ENCODE results near the gene CRELD2. TPM values are rescaled to one million over a fixed set of nuclear protein-coding genes. Genes with fewer than 3 reads are reported as not detected.
A peak's percentile ranks its signal among the peaks of the same experiment; 100 is the strongest.

Gene CRELD2
- total and polyA plus RNA-seq, 2 of the 13 experiments (the other 11 are each of a cell fraction or from before 2014, with no cell fraction given): 17.2 to 44.7 TPM

- TF ChIP-seq ZNF333 (CRISPR knock-in tag; IDR thresholded peaks at IDR 0.05; ENCODE audit: borderline replicate concordance) (no peak), TEAD2 (CRISPR knock-in tag; IDR thresholded peaks at IDR 0.05) (no peak), GATAD1 (CRISPR knock-in tag; IDR thresholded peaks at IDR 0.05) (0 out of 2 replicates have a peak, but pooled peaks have one; percentile 35), ZNF10 (CRISPR knock-in tag; IDR thresholded peaks at IDR 0.05; ENCODE audit: borderline replicate concordance, low read depth) (no peak), HOXA9 (CRISPR knock-in tag; IDR thresholded peaks at IDR 0.05; ENCODE audit: borderline replicate concordance) (no peak), ZNF274 (CRISPR knock-in tag; IDR thresholded peaks at IDR 0.05) (no peak), ATM (IDR thresholded peaks at IDR 0.05; ENCODE audit: borderline replicate concordance) (no peak), ZNF503 (CRISPR knock-in tag; IDR thresholded peaks at IDR 0.05) (peak; percentile 75; the same call in 1 of the 2 replicates), BRF2 (CRISPR knock-in tag; IDR thresholded peaks at IDR 0.05) (no peak), ZNF280B (CRISPR knock-in tag; IDR thresholded peaks at IDR 0.05; ENCODE audit: borderline replicate concordance) (no peak), DRAP1 (CRISPR knock-in tag; IDR thresholded peaks at IDR 0.05) (peak; percentile 62; the same call in 1 of the 2 replicates), TBP (CRISPR knock-in tag; IDR thresholded peaks at IDR 0.05) (no peak), ZNF644 (CRISPR knock-in tag; IDR thresholded peaks at IDR 0.05; ENCODE audit: low read depth) (no peak), HDAC6 (IDR thresholded peaks at IDR 0.05; ENCODE audit: low read depth, low read length) (no peak), ZZZ3 (CRISPR knock-in tag; IDR thresholded peaks at IDR 0.05; ENCODE audit: borderline replicate concordance) (peak; percentile 85), XRCC5 (optimal IDR thresholded peaks at IDR 0.05; ENCODE audit: low read length) (peak; percentile 19), ZNF781 (CRISPR knock-in tag; IDR thresholded peaks at IDR 0.05; ENCODE audit: borderline replicate concordance, not compliant biosample characterization) (no peak), RNF2 (conservative IDR thresholded peaks at IDR 0.05; ENCODE audit: low read depth) (no peak; the same call in 1 of the 2 replicates), ZNF749 (CRISPR knock-in tag; IDR thresholded peaks at IDR 0.05; ENCODE audit: borderline replicate concordance) (no peak), TBX3 (IDR thresholded peaks at IDR 0.05; ENCODE audit: borderline replicate concordance) (no peak), AGO2 (optimal IDR thresholded peaks at IDR 0.05; ENCODE audit: low read depth, low read length) (no peak), DZIP1 (CRISPR knock-in tag; IDR thresholded peaks at IDR 0.05) (no peak)
Measured at GRCh38 chr22:49937758-49938564, 19.5 kb downstream of the CRELD2 start (continued).

All from HepG2 (cell line).